NCI-H128 (cell line): Measurements from ENCODE around the gene ZNF581.

Experiments used
- DNase-seq: peaks from one replicate; lab custom pipeline; 2025; ENCODE audit not compliant: unreplicated experiment; lab: John Stamatoyannopoulos, UW

The ZNF581 gene

GRCh38 chr19:55643003-55643886 is at the start of gene ZNF581:
Gene ZNF581 (plus strand): TSS chr19:55643649. CDS start chr19:55644572, 923 bp downstream.
- no peak for DNase-seq

GRCh38 chr19:55594996-55595545 is 48.4 kb upstream of the ZNF581 start:
- no peak for DNase-seq

- DNase-seq: no peak
Observed at GRCh38 chr19:55596304-55596703, 47.1 kb upstream of the ZNF581 start.

GRCh38 chr19:55597501-55597921 is 45.9 kb upstream of the ZNF581 start:
- DNase-seq: no peak

- DNase-seq: no peak
Observed at GRCh38 chr19:55598034-55598433, 45.4 kb upstream of the ZNF581 start.

- peak; percentile 84 for DNase-seq
Observed at GRCh38 chr19:55598719-55599467, 44.6 kb upstream of the ZNF581 start.

- peak; percentile 97 for DNase-seq
Observed at GRCh38 chr19:55599468-55599841, 44.0 kb upstream of the ZNF581 start, which contains the start of gene FIZ1. Gene FIZ1 (minus strand): TSS chr19:55599517. CDS start chr19:55597865, 1,652 bp downstream.

- DNase-seq: peak; percentile 96
Observed at GRCh38 chr19:55599842-55600661, 43.4 kb upstream of the ZNF581 start, which contains the start of gene ZNF524. Gene ZNF524 (plus strand): TSS chr19:55600288. CDS start chr19:55602113, 1,825 bp downstream.

- DNase-seq: no peak
Observed at GRCh38 chr19:55600662-55601028, 42.8 kb upstream of the ZNF581 start.

GRCh38 chr19:55601084-55601483 is 42.4 kb upstream of the ZNF581 start:
- no peak for DNase-seq

GRCh38 chr19:55602104-55603001 is 41.1 kb upstream of the ZNF581 start:
- DNase-seq: no peak

GRCh38 chr19:55603115-55603514 is 40.3 kb upstream of the ZNF581 start:
- no peak for DNase-seq

GRCh38 chr19:55603581-55604292 is 39.7 kb upstream of the ZNF581 start:
- no peak for DNase-seq

GRCh38 chr19:55605207-55605636 is 38.2 kb upstream of the ZNF581 start:
- peak; percentile 96 for DNase-seq

GRCh38 chr19:55605637-55606470 is 37.6 kb upstream of the ZNF581 start, which contains the start of gene ZNF865:
Gene ZNF865 (plus strand): TSS chr19:55605647. CDS start chr19:55613619, 7,972 bp downstream.
- DNase-seq: peak; percentile 21

GRCh38 chr19:55606471-55606787 is 37.0 kb upstream of the ZNF581 start:
- no peak for DNase-seq

GRCh38 chr19:55606817-55607216 is 36.6 kb upstream of the ZNF581 start:
- DNase-seq: no peak

- DNase-seq: no peak
Observed at GRCh38 chr19:55609326-55609725, 34.1 kb upstream of the ZNF581 start.
